Gastrocnemius medialis (tissue), 4 donors: ENCODE data around the gene ID2. TPM values are rescaled to one million over a fixed set of nuclear protein-coding genes. Genes with fewer than 3 reads are reported as not detected.

Experiments
- ATAC-seq, 2 donors: fragments of 150-250 bp; one replicate each; pipeline ENCODE4 v1.9.1; 2016
- DNase-seq, 2 donors: peaks; one replicate each; pipeline ENCODE4 v3.0.0-alpha.2; 2019
- H3K27ac ChIP-seq, 4 donors: fragments of 200-600 bp; sonication (generic); 1 replicate in 1 of 4; 2 replicates in 3 of 4; pipeline ENCODE4 v1.5.1; 2016 to 2018; ENCODE audit warnings: mild to moderate bottlenecking in 2 of 4, moderate library complexity in 1 of 4
- H3K27me3 ChIP-seq, 3 donors: fragments of 200-600 bp; sonication (generic) in 2 of 3; 1 replicate in 1 of 3; 2 replicates in 2 of 3; pipeline versions ENCODE4 v1.5.1 to v1.6.0; 2016 to 2019; ENCODE audit warnings: mild to moderate bottlenecking in 1 of 3, moderate library complexity in 1 of 3
- H3K36me3 ChIP-seq, 2 donors: fragments of 200-600 bp; sonication (generic) in 1 of 2; one replicate each; pipeline ENCODE4 v1.5.1; 2017 to 2018
- H3K4me1 ChIP-seq, 2 donors: fragments of 200-600 bp; sonication (generic) in 1 of 2; one replicate each; pipeline ENCODE4 v1.5.1; 2016 to 2017; ENCODE audit warnings: mild to moderate bottlenecking in 2 of 2
- H3K4me3 ChIP-seq, 4 donors: fragments of 200-600 bp; sonication (generic) in 3 of 4; 1 replicate in 1 of 4; 2 replicates in 3 of 4; pipeline ENCODE4 v1.5.1; 2016 to 2019; ENCODE audit warnings: mild to moderate bottlenecking in 2 of 4
- H3K9me3 ChIP-seq, 3 donors: fragments of 200-600 bp; sonication (generic) in 2 of 3; 1 replicate in 1 of 3; 2 replicates in 2 of 3; pipeline ENCODE4 v1.5.1; 2016 to 2019
- CTCF ChIP-seq, 5 experiments: fragments of 450-650 bp in 3 of 5; fragments of 200-600 bp in 2 of 5; sonication (generic) in 2 of 5; IDR thresholded peaks in 4 of 5; conservative IDR thresholded peaks in 1 of 5; 1 replicate in 4 of 5; 2 replicates in 1 of 5; pipeline ENCODE4 v1.5.1; 2016 to 2019; ENCODE audit warnings: antibody characterized with exemption in 5 of 5, mild to moderate bottlenecking in 3 of 5, moderate library complexity in 3 of 5
- POLR2A ChIP-seq, 2 donors: fragments of 450-650 bp; IDR thresholded peaks; one replicate each; pipeline ENCODE4 v1.6.1; 2017; ENCODE audit warnings: antibody characterized with exemption in 2 of 2, mild to moderate bottlenecking in 2 of 2, moderate library complexity in 2 of 2
- in situ Hi-C, 4 donors: fragments of 200-750 bp; cut with MboI; loops; one replicate each; pipeline versions ENCODE4 v1.15.0 to v1.8.0; 2017; ENCODE audit warnings: low sequenced_read_pairs in 4 of 4
- intact Hi-C: fragments of 100-400 bp; cut with DNase I; formaldehyde crosslinking; loops from one replicate; pipeline ENCODE4 v1.15.1; 2023; ENCODE audit warnings: low total_unique reads
- total RNA-seq, 4 donors: library from RNA; depleted of rRNA; stranded (reverse); fragments of >200 nt; gene quantifications; one replicate each; pipeline versions ENCODE4 v1.1.0 to v1.2.3, GENCODE V29; 2016

The ID2 gene
- total RNA-seq, 4 donors from 2014 or later = 16.6 to 35.9 (median 27.4) TPM

DNA sequence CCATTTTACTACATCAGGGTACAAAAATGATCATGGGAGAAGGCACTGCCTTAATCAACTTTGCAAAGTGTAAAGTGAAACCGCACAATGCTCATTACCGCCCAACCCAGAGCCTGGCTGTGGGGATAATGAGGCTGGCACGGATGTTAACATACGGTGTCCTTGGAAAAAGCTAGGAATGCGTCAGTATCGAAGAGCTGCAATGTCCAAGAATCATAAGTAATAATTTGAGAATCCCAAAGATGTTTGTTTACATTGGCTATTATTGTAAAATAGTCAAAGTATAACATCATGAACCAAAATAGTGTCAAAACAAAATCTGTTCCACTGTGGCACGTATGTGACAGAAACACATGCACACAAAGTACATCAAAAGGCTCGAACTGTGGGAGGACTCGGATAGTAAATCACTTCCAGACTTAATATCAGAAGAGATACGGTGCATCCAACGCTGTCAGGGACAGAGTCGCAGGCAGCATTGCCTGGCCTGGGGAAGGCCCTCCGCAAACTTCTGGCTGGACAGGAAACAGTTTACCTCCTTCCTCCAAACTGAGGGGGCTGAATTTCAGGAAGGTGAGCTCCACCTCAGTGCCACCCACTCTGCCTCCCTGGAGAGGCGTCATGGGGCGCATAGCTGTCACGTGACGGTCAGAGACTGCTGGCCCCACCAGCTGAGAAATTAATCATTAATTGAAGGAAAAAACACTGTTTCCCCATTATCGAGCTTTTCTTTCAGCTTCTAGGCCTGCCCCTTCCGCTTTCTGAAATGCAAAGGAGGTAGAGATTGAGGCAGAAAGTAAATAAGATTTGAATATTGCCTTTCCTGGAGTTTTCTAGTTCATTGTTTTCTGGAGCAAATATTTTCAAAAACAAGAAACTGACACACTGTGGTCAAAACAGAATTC is 1.8 kb upstream of the ID2 start:
- intact Hi-C loops = loop anchor here (2.0 to 10.0 kb wide), 8 partner anchors 115 to 1362 kb away; partner anchors contain the start of gene KLF11
- Histone ChIP-seq H3K36me3 (no peaks in the 10 kb centered on the region), H3K4me3 (peak overlapping the region; percentile 56 to 68 (median 62)), H3K27me3 (no peaks in the 10 kb centered on the region), H3K4me1 (peaks cover 35 to 49% of the 10 kb centered on the region in 2 donors), H3K27ac (peak overlapping the region; percentile 92 to 99 (median 98)), H3K9me3 (no peaks in the 10 kb centered on the region)
- in situ Hi-C loops = loop anchor here (10.0 to 25.0 kb wide), 4 partner anchors 668 to 1593 kb away; no protein-coding TSS in a partner anchor
- TF ChIP-seq CTCF (IDR thresholded peaks at IDR 0.05 in 4 of 5, conservative IDR thresholded peaks at IDR 0.05 in 1 of 5) = no peak
- TF ChIP-seq POLR2A (IDR thresholded peaks at IDR 0.05) = no peak
- DNase-seq = no peak
- ATAC-seq = no peak

DNA sequence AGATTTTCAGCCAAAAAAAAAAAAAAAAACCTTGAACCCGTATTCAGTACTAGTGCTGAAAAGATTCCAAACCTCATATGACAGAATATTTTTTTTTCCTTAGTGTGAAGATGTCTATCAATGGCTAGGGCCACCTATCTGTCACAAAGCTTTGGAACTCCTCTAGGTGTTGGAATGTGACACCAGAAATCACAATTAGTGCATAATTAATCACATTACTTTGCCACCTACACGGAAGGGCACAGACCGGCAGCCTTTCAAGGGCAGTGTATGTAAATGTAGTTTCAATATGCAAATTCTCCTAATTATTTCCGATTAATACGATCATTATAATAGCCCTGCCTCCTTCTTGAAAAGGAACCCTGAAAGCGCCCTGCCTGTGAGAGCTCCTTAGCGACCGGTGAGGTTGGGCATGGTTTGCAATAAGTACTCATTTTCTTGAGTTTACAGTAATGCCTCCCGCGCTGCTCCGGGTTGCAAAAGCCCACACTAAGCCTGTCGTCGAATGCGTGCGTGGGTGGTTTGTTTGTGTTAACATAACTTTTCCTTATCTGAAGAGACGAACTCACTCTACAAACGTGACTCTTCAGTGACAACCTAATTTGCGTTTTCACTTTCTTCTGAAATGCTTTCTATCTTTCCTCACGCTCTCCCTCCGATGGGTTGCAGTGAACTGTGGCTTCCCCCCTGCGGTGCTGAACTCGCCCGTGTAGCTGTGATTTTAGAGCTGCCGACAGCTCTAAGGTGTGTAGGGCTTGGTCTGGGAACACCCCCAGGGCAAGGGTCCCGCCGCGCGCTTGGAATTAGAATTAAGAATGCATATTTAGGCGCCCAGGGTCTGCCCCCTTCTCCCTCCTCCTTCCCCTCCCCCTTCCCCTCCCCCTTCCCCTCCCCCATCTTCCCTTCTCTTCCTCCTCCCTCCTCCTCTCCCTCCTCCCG is 765 bp upstream of the ID2 start:
- Histone ChIP-seq H3K4me1 (peaks cover 35 to 48% of the 10 kb centered on the region in 2 donors), H3K27me3 (no peaks in the 10 kb centered on the region), H3K36me3 (no peaks in the 10 kb centered on the region), H3K9me3 (no peaks in the 10 kb centered on the region), H3K27ac (peak overlapping the region; percentile 92 to 99 (median 98)), H3K4me3 (peak overlapping the region; percentile 60 to 72 (median 70))
- TF ChIP-seq POLR2A (IDR thresholded peaks at IDR 0.05) (no peak), CTCF (IDR thresholded peaks at IDR 0.05 in 4 of 5, conservative IDR thresholded peaks at IDR 0.05 in 1 of 5) (no peak)
- ATAC-seq (no peak), DNase-seq (peak in 1 of 2 donors; percentile 43)
- intact Hi-C loops (loop anchor here (2.0 to 10.0 kb wide), 4 partner anchors 114 to 536 kb away; no protein-coding TSS in a partner anchor), in situ Hi-C loops (loop anchor here (10.0 to 25.0 kb wide), 4 partner anchors 669 to 1594 kb away; no protein-coding TSS in a partner anchor)

DNA sequence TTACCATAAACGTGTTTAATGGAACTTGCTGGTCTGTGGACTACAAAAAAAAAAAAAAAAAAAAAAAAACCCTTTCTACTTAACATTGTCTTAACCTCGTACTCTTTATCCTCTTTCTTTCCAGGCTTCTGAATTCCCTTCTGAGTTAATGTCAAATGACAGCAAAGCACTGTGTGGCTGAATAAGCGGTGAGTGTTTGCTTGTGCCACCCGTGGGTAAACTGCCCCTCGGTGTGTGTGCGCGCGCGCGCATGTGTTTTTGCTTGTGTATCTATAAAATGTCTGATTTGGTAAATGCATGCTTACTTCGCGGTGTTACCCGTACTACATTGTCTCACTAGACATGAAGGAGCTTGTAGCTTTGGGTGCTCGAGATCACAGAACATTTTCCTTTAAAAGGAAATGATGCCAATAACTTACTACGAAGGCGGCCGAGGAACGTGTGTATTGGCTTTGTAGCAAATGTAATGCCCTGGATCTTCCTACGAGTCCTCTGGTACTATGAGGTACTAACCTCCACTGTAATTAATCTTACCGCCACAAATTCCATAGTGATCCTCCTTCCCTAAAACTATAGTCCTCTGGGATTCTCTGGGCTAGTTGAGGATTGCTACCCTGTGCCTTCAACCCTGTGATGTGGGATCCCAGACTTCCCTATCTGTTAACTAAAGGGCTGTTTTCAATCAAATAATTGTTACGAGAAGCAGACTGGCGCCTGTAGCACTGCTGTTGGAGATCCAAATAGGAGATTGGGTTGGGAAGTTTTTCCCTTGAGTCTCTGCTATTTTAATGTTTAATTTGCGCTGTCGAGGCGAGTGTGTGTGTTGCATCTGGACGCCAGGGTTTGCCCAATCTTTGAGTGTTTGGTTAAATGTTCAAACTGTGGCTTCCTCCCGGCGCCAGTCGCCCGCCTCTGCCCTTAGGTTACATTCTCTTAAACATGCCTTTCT is 1.1 kb downstream of the ID2 start:
- DNase-seq = no peak
- H3K9me3 ChIP-seq = no peaks in the 10 kb centered on the region
- in situ Hi-C loops (loop anchor here (10.0 to 25.0 kb wide), 4 partner anchors 671 to 1596 kb away; no protein-coding TSS in a partner anchor), intact Hi-C loops (loop anchor here (5.0 to 10.0 kb wide), 3 partner anchors 451 to 538 kb away; no protein-coding TSS in a partner anchor)
- peak overlapping the region; percentile 75 to 92 (median 82) for H3K27ac ChIP-seq
- H3K36me3 ChIP-seq = no peaks in the 10 kb centered on the region
- peak overlapping the region; percentile 60 to 75 (median 72) for H3K4me3 ChIP-seq
- H3K27me3 ChIP-seq = no peaks in the 10 kb centered on the region
- TF ChIP-seq POLR2A (IDR thresholded peaks at IDR 0.05) (no peak), CTCF (IDR thresholded peaks at IDR 0.05 in 4 of 5, conservative IDR thresholded peaks at IDR 0.05 in 1 of 5) (no peak)
- H3K4me1 ChIP-seq = peaks cover 23 to 34% of the 10 kb centered on the region in 2 donors
- no peak for ATAC-seq
